Measurements from ENCODE around the gene SPAG16. TPM values are rescaled to one million over a fixed set of nuclear protein-coding genes. Genes with fewer than 3 reads are reported as not detected.

The SPAG16 gene
- total and polyA plus RNA-seq, 2 donors (not counting 1 experiment from before 2014, with no cell fraction given): 3.4 to 8.6 TPM

Small RNAs within 50 kb of the gene (small RNA-seq; reads per million reads assigned to genes)
- gene MIR4438 (ENCODE audit: insufficient read length, low read depth, low replicate concordance): not detected

Other genes with a start within 250 kb of the SPAG16 start
- gene IKZF2, start 132.9 kb upstream of the SPAG16 start, total RNA-seq: 49.1 and 49.3 TPM in 2 replicates
- 2.5 and 7.0 TPM in 2 replicates for gene IKZF2, start 132.9 kb upstream of the SPAG16 start, polyA plus RNA-seq

Measured in B cell (primary cell).